H9 (cell line): ENCODE measurements around the gene MTG2. TPM values are rescaled to one million over a fixed set of nuclear protein-coding genes. Genes with fewer than 3 reads are reported as not detected.
A peak's percentile ranks its signal among the peaks of the same experiment; 100 is the strongest.

ENCODE experiments used
- DNase-seq: peaks from one replicate; pipeline ENCODE4 v3.0.0-alpha.2; 2017
- H2AFZ ChIP-seq: one replicate; pipeline ENCODE4 v1.6.1; 2013; ENCODE audit warnings: mild to moderate bottlenecking, low read length, control low read depth, moderate library complexity
- H2AK5ac ChIP-seq: 2 replicates; pipeline ENCODE4 v1.6.1; 2013; ENCODE audit warnings: low read length, control low read depth, mixed read lengths; ENCODE audit not compliant: insufficient read length
- H2BK120ac ChIP-seq: one replicate; pipeline ENCODE4 v1.6.1; 2013; ENCODE audit warnings: low read depth, mild to moderate bottlenecking, low read length, control low read depth, inconsistent platforms; ENCODE audit not compliant: poor library complexity, severe bottlenecking
- H2BK12ac ChIP-seq: 2 replicates; pipeline ENCODE4 v1.6.1; 2013; ENCODE audit warnings: low read length, control low read depth, mixed read lengths, low read depth; ENCODE audit not compliant: insufficient read length
- H2BK15ac ChIP-seq: 2 replicates; pipeline ENCODE4 v1.6.1; 2013; ENCODE audit warnings: low read depth, low read length, control low read depth
- H2BK20ac ChIP-seq: one replicate; pipeline ENCODE4 v1.6.1; 2013; ENCODE audit warnings: low read depth, mild to moderate bottlenecking, low read length, control low read depth, inconsistent platforms; ENCODE audit not compliant: poor library complexity, severe bottlenecking
- H2BK5ac ChIP-seq: 2 replicates; pipeline ENCODE4 v1.6.1; 2013; ENCODE audit warnings: low read length, control low read depth, mixed read lengths; ENCODE audit not compliant: insufficient read length
- H3K14ac ChIP-seq: 2 replicates; pipeline ENCODE4 v1.6.1; 2013; ENCODE audit warnings: low read length, control low read depth; ENCODE audit not compliant: insufficient read depth
- H3K18ac ChIP-seq: 2 replicates; pipeline ENCODE4 v1.6.1; 2013; ENCODE audit warnings: low read depth, mild to moderate bottlenecking, mixed read lengths, low read length, control low read depth; ENCODE audit not compliant: insufficient read length
- H3K23ac ChIP-seq: 2 replicates; pipeline ENCODE4 v1.6.1; 2013; ENCODE audit warnings: low read length, control low read depth, mixed read lengths, low read depth; ENCODE audit not compliant: insufficient read length
- H3K23me2 ChIP-seq: 2 replicates; pipeline ENCODE4 v1.6.1; 2013; ENCODE audit warnings: low read depth, mild to moderate bottlenecking, mixed read lengths, low read length, control low read depth; ENCODE audit not compliant: insufficient read length, poor library complexity, severe bottlenecking
- H3K27ac ChIP-seq: 2 replicates; pipeline ENCODE4 v1.5.1; 2013; ENCODE audit warnings: low read length, control low read depth, mixed read lengths, low read depth; ENCODE audit not compliant: insufficient read length
- H3K27me3 ChIP-seq: 2 replicates; pipeline ENCODE4 v1.6.1; 2013; ENCODE audit warnings: low read length, control low read depth, inconsistent platforms; ENCODE audit not compliant: insufficient read depth
- H3K4ac ChIP-seq: 2 replicates; pipeline ENCODE4 v1.6.1; 2013; ENCODE audit warnings: low read depth, mild to moderate bottlenecking, control low read depth, inconsistent platforms, low read length, moderate library complexity
- H3K4me1 ChIP-seq: 2 replicates; pipeline ENCODE4 v1.6.1; 2013; ENCODE audit warnings: low read length, control low read depth, inconsistent platforms; ENCODE audit not compliant: insufficient read depth
- H3K4me2 ChIP-seq: 2 replicates; pipeline ENCODE4 v1.6.1; 2013; ENCODE audit warnings: low read length, control low read depth, mixed read lengths; ENCODE audit not compliant: insufficient read length, insufficient read depth
- H3K56ac ChIP-seq: 2 replicates; pipeline ENCODE4 v1.6.1; 2013; ENCODE audit warnings: low read depth, mild to moderate bottlenecking, mixed read lengths, low read length, control low read depth; ENCODE audit not compliant: insufficient read length
- H3K79me1 ChIP-seq: 2 replicates; pipeline ENCODE4 v1.6.1; 2013; ENCODE audit warnings: low read depth, mild to moderate bottlenecking, moderate library complexity, low read length, control low read depth, inconsistent platforms; ENCODE audit not compliant: insufficient read depth, poor library complexity, severe bottlenecking
- H3K79me2 ChIP-seq: 2 replicates; pipeline ENCODE4 v1.6.1; 2013; ENCODE audit warnings: low read length, control low read depth, inconsistent platforms; ENCODE audit not compliant: insufficient read depth
- H3K9ac ChIP-seq: 2 replicates; pipeline ENCODE4 v1.6.1; 2013; ENCODE audit warnings: low read length, control low read depth, mixed read lengths; ENCODE audit not compliant: insufficient read length; ENCODE audit errors: extremely low read depth
- H3K9me3 ChIP-seq: one replicate; pipeline ENCODE4 v1.6.1; 2013; ENCODE audit warnings: low read depth, low read length, inconsistent platforms; ENCODE audit not compliant: control insufficient read depth
- H3T11ph ChIP-seq: one replicate; pipeline ENCODE4 v1.6.1; 2013; ENCODE audit warnings: mild to moderate bottlenecking, low read length, control low read depth, inconsistent platforms
- H4K20me1 ChIP-seq: one replicate; pipeline ENCODE4 v1.6.1; 2013; ENCODE audit not compliant: control insufficient read depth, insufficient read length, insufficient read depth
- H4K5ac ChIP-seq: 2 replicates; pipeline ENCODE4 v1.6.1; 2013; ENCODE audit warnings: low read depth, mild to moderate bottlenecking, mixed read lengths, low read length, control low read depth; ENCODE audit not compliant: insufficient read length
- H4K8ac ChIP-seq: replicated peaks from 2 replicates; pipeline ENCODE4 v1.6.1; 2013; ENCODE audit warnings: low read length, control low read depth, mixed read lengths, low read depth; ENCODE audit not compliant: insufficient read length
- H4K91ac ChIP-seq: 2 replicates; pipeline ENCODE4 v1.6.1; 2013; ENCODE audit warnings: low read depth, mild to moderate bottlenecking, moderate library complexity, mixed read lengths, low read length, control low read depth; ENCODE audit not compliant: insufficient read length
- H3K27ac Mint-ChIP-seq, 3 experiments: 2 replicates in 2 of 3; 3 replicates in 1 of 3; pipeline ENCODE4 v1.8.0; 2020 to 2021; ENCODE audit warnings: mixed read lengths in 3 of 3, mild to moderate bottlenecking in 1 of 3, moderate library complexity in 1 of 3
- H3K27me3 Mint-ChIP-seq: 2 replicates; pipeline ENCODE4 v1.8.0; 2021; ENCODE audit warnings: low read depth, mild to moderate bottlenecking, moderate library complexity, mixed read lengths
- H3K36me3 Mint-ChIP-seq, 3 experiments: 2 replicates in 2 of 3; 3 replicates in 1 of 3; pipeline ENCODE4 v1.8.0; 2020 to 2021; ENCODE audit warnings: low read depth in 3 of 3, mixed read lengths in 3 of 3; ENCODE audit not compliant: insufficient read depth in 1 of 3
- H3K4me1 Mint-ChIP-seq, 2 experiments: 2 replicates each; pipeline ENCODE4 v1.8.0; 2020; ENCODE audit warnings: mixed read lengths in 2 of 2
- H3K4me3 Mint-ChIP-seq, 2 experiments: 2 replicates in 1 of 2; 3 replicates in 1 of 2; pipeline ENCODE4 v1.8.0; 2020 to 2021; ENCODE audit warnings: mild to moderate bottlenecking in 2 of 2, mixed read lengths in 2 of 2, moderate library complexity in 1 of 2
- H3K9me3 Mint-ChIP-seq, 2 experiments: 2 replicates in 1 of 2; 3 replicates in 1 of 2; pipeline ENCODE4 v1.8.0; 2020; ENCODE audit warnings: mild to moderate bottlenecking in 2 of 2, mixed read lengths in 2 of 2, moderate library complexity in 1 of 2
- CTCF ChIP-seq: fragments of 200-600 bp; sonication (generic); conservative IDR thresholded peaks from 3 replicates; pipeline ENCODE4 v1.8.0; 2021; ENCODE audit warnings: antibody characterized with exemption, mild to moderate bottlenecking
- WGBS: extraction: QIAGEN DNeasy Blood & Tissue Kit; methylation state at CpG from one replicate; pipeline ENCODE4 v1.1.7; 2013; ENCODE audit warnings: missing lambda C conversion rate, low lambda C conversion rate, mixed read lengths; ENCODE audit not compliant: insufficient read length; ENCODE audit errors: extremely low coverage; 5-methylcytosine and 5-hydroxymethylcytosine counted together
- total RNA-seq: library from RNA; stranded (reverse); gene quantifications from 2 replicates; pipeline ENCODE4 v1.2.1, GENCODE V29; 2021

The MTG2 gene
- total RNA-seq, 1 experiment from 2014 or later: 25.1 TPM

GRCh38 chr20:62243906-62244515 lies 61.2 kb downstream of the MTG2 start:
- DNase-seq: no peak
- WGBS: no CpG with 5 or more reads among the region's 21 CpGs
- Histone ChIP-seq H3K14ac (no peak overlapping the region; the same call in 1 of the 2 replicates), H2AFZ (no peak overlapping the region), H4K20me1 (no peaks in the 10 kb centered on the region), H3K79me1 (peaks cover 5% of the 10 kb centered on the region), H3T11ph (no peak overlapping the region), H3K4me1 (no peaks in the 10 kb centered on the region; the same call in 1 of the 2 replicates), H2BK120ac (no peak overlapping the region), H3K9ac (no peak overlapping the region), H2BK20ac (no peak overlapping the region), H2BK12ac (no peak overlapping the region), H3K18ac (no peak overlapping the region), H4K8ac (no peak overlapping the region), H2AK5ac (no peak overlapping the region), H3K4me2 (no peak overlapping the region), H3K56ac (no peak overlapping the region), H3K23ac (no peak overlapping the region), H3K27ac (no peak overlapping the region), H3K9me3 (no peaks in the 10 kb centered on the region), H2BK15ac (no peak overlapping the region), H3K23me2 (peaks cover 5% of the 10 kb centered on the region), H4K5ac (no peak overlapping the region), H3K27me3 (no peaks in the 10 kb centered on the region), H3K79me2 (peaks cover 17% of the 10 kb centered on the region; the same call in 1 of the 2 replicates), H4K91ac (no peak overlapping the region), H3K4ac (no peak overlapping the region), H2BK5ac (no peak overlapping the region)
- Mint-ChIP-seq H3K36me3 (peaks cover 0 to 20% (median 15%) of the 10 kb centered on the region in 3 experiments; a peak in 6 of 7 replicates), H3K4me1 (peaks cover 27 to 28% of the 10 kb centered on the region in 2 experiments), H3K9me3 (no peaks in the 10 kb centered on the region; a peak in 1 of 5 replicates), H3K27me3 (no peaks in the 10 kb centered on the region), H3K27ac (peak overlapping the region in 2 of 3 experiments; percentile 44 to 82; a peak in 2 of 7 replicates), H3K4me3 (no peak overlapping the region)
- TF ChIP-seq CTCF: no peak
